HepG2 (cell line): ENCODE results near the gene TENT4B. TPM values are rescaled to one million over a fixed set of nuclear protein-coding genes. Genes with fewer than 3 reads are reported as not detected.

Experiments used
- ATAC-seq: fragments of 200-7000 bp; cut with Tn5 transposase; 3 replicates; pipeline ENCODE4 v1.9.1; 2020; ENCODE audit warnings: mild to moderate bottlenecking, moderate library complexity
- BruUV-seq: library from RNA; stranded (reverse); fragments of 400-500 nt; replicated peaks from 2 replicates; lab custom pipeline; 2021; lab: Mats Ljungman, UMichigan
- CTCF ChIA-PET: fragments of 300-600 bp; formaldehyde crosslinking; extraction: SDS; loops from one replicate; lab custom pipeline; 2021; ENCODE audit warnings: low total read pairs, inconsistent platforms, low intra/inter-chr PET ratio; lab: Yijun Ruan, JAX
- POLR2A ChIA-PET: fragments of 350-600 bp; sonication (Branson Sonifier 250); formaldehyde crosslinking; loops from one replicate; lab custom pipeline; 2020; ENCODE audit warnings: antibody characterized with exemption, inconsistent platforms; lab: Yijun Ruan, JAX
- DNase-seq: peaks from one replicate; pipeline ENCODE4 v3.0.0-alpha.2; 2015; ENCODE audit warnings: low spot score
- FAIRE-seq: peaks from 3 replicates; lab custom pipeline; 2011; peaks lifted over from hg19 to GRCh38; lab: Jason Lieb, UNC
- H2AFZ ChIP-seq: one replicate; pipeline ENCODE4 v1.6.1; 2011; ENCODE audit warnings: low read length, inconsistent platforms
- H3K27ac ChIP-seq: fragments of 300-600 bp; 3 replicates; pipeline ENCODE4 v1.8.0; 2011; ENCODE audit warnings: mixed run types, mild to moderate bottlenecking, mixed read lengths, low read length, inconsistent platforms; ENCODE audit not compliant: insufficient read depth; ENCODE audit errors: extremely low read length
- H3K27me3 ChIP-seq, 2 experiments: fragments of 200-600 bp in 1 of 2; 2 replicates in 1 of 2; 3 replicates in 1 of 2; pipeline versions ENCODE4 v1.6.0 to v1.8.0; 2011; ENCODE audit warnings: low read length in 2 of 2, mild to moderate bottlenecking in 2 of 2, moderate library complexity in 2 of 2, inconsistent platforms in 1 of 2; ENCODE audit not compliant: insufficient read depth in 2 of 2, control insufficient read depth in 1 of 2
- H3K36me3 ChIP-seq, 2 experiments: fragments of 200-600 bp in 1 of 2; replicated peaks in 1 of 2; 2 replicates in 1 of 2; 3 replicates in 1 of 2; pipeline versions ENCODE4 v1.5.1 to v1.8.0; 2011; ENCODE audit warnings: low read length in 2 of 2, inconsistent platforms in 1 of 2; ENCODE audit not compliant: insufficient read depth in 2 of 2, control insufficient read depth in 1 of 2
- H3K4me1 ChIP-seq: 2 replicates; pipeline ENCODE4 v1.5.1; 2012; ENCODE audit warnings: low read length, inconsistent platforms; ENCODE audit not compliant: insufficient read depth
- H3K4me2 ChIP-seq: 2 replicates; pipeline ENCODE4 v1.6.0; 2011; ENCODE audit warnings: low read depth, low read length, inconsistent platforms
- H3K4me3 ChIP-seq, 3 experiments: fragments of 200-600 bp in 1 of 3; sonication (generic), shearing (Covaris generic) in 1 of 3; replicated peaks in 1 of 3; 2 replicates each; pipeline ENCODE4 v1.5.1; 2011 to 2016; ENCODE audit warnings: low read length in 3 of 3, inconsistent platforms in 2 of 3, low read depth in 2 of 3, mild to moderate bottlenecking in 2 of 3, control low read depth in 1 of 3, mixed read lengths in 1 of 3; ENCODE audit not compliant: insufficient read depth in 1 of 3
- H3K79me2 ChIP-seq: one replicate; pipeline ENCODE4 v1.6.1; 2011; ENCODE audit warnings: low read length, inconsistent platforms; ENCODE audit not compliant: insufficient read depth
- H3K9ac ChIP-seq: 2 replicates; pipeline ENCODE4 v1.6.0; 2011; ENCODE audit warnings: mild to moderate bottlenecking, low read depth, low read length, inconsistent platforms; ENCODE audit not compliant: insufficient read depth
- H3K9me3 ChIP-seq: 2 replicates; pipeline ENCODE4 v1.5.1; 2012; ENCODE audit warnings: mild to moderate bottlenecking, low read length
- H4K20me1 ChIP-seq: 2 replicates; pipeline ENCODE4 v1.6.0; 2011; ENCODE audit warnings: inconsistent platforms, mild to moderate bottlenecking, low read length, moderate library complexity; ENCODE audit not compliant: insufficient read depth
- CBFB ChIP-seq: sonication (generic); formaldehyde crosslinking; IDR thresholded peaks from 2 replicates; pipeline ENCODE4 v1.4.0; 2020; ENCODE audit warnings: missing genetic modification reagents
- ZNF24 ChIP-seq: fragments of 450-650 bp; IDR thresholded peaks from 2 replicates; pipeline ENCODE4 v1.6.1; 2017; ENCODE audit warnings: antibody characterized with exemption, mild to moderate bottlenecking
- ZNF260 ChIP-seq: sonication (generic); formaldehyde crosslinking; IDR thresholded peaks from 2 replicates; pipeline ENCODE4 v1.4.0; 2020; ENCODE audit warnings: missing genetic modification reagents, low read depth, mild to moderate bottlenecking, borderline replicate concordance
- WGBS: methylation state at CpG from one replicate; pipeline ENCODE4 v1.1.6; 2017; ENCODE audit warnings: low lambda C conversion rate; 5-methylcytosine and 5-hydroxymethylcytosine counted together
- in situ Hi-C: cut with HindIII; loops from 2 replicates; pipeline ENCODE4 v1.10.0; 2017; ENCODE audit warnings: low pct_unique_long_range_greater_than_20kb; ENCODE audit not compliant: extremely low pct_ligation_motif_present
- intact Hi-C: fragments of 100-400 bp; cut with micrococcal nuclease; formaldehyde crosslinking; loops from one replicate; pipeline ENCODE4 v1.10.0; 2022; ENCODE audit not compliant: unreplicated experiment
- polyA plus RNA-seq, 8 experiments: library from polyadenylated mRNA; depleted of rRNA in 3 of 8; stranded (reverse) in 7 of 8; unstranded in 1 of 8; fragments of >200 nt; fragmentation: Illumina TruSeq in 4 of 8; extraction: Trizol in 4 of 8; gene quantifications; 2 replicates each; pipeline versions ENCODE4 v1.2.1 to v1.2.3, GENCODE V29; 2011 to 2016; ENCODE audit warnings: low read depth in 4 of 8, missing spikeins in 1 of 8, mixed read lengths in 1 of 8; ENCODE audit not compliant: insufficient read depth in 1 of 8
- total RNA-seq, 5 experiments: library from RNA; depleted of rRNA; stranded (reverse); fragments of >200 nt; fragmentation: Illumina TruSeq; extraction: Trizol; gene quantifications; 2 replicates each; pipeline ENCODE4 v1.2.3, GENCODE V29; 2016; ENCODE audit warnings: low read depth in 1 of 5
- TF ChIP-seq, protein P1 (sequence below): sonication (generic); formaldehyde crosslinking; IDR thresholded peaks from 2 replicates; pipeline ENCODE4 v1.4.0; 2020; ENCODE audit warnings: missing genetic modification reagents
- TF ChIP-seq, protein P2 (sequence below): sonication (generic); formaldehyde crosslinking; IDR thresholded peaks from 2 replicates; pipeline ENCODE4 v1.4.0; 2020; ENCODE audit warnings: low read depth, mild to moderate bottlenecking, missing genetic modification reagents
- TF ChIP-seq, protein P3 (sequence below): sonication (generic); formaldehyde crosslinking; IDR thresholded peaks from 2 replicates; pipeline ENCODE4 v1.5.0; 2020; ENCODE audit warnings: missing genetic modification reagents

TENT4B gene
- total and polyA plus RNA-seq, 2 of the 13 experiments (the other 11 are each of a cell fraction or from before 2014, with no cell fraction given), result 15.0 to 32.8 TPM

DNA sequence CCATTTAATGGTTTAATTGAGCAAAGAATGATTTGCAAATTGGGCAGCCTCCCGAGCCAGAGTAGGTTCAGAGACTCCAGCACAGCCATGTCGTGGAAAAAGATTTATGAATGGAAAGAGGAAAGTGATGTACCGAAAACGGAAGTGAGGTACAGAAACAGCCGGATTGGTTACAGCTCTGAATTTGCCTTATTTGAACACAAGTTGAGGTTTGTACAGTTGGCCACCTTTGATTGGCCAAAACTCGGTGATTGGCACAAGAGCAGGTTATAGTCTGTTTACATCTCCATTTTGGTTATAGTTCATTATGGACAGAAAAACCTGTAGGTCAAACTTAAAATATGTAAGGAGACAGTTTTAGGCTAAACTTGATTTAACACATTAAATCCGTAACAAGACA is 44.5 kb downstream of the TENT4B start:
- Histone ChIP-seq H2AFZ (no peak overlapping the region), H3K27me3 (no peaks in the 10 kb centered on the region), H3K9me3 (no peaks in the 10 kb centered on the region), H3K4me2 (no peak overlapping the region), H4K20me1 (0 out of 2 replicates have a peak, but pooled peaks cover 3% of the 10 kb centered on the region), H3K27ac (no peak overlapping the region), H3K36me3 (no peaks in the 10 kb centered on the region; a peak in 1 of 5 replicates), H3K4me3 (no peak overlapping the region), H3K9ac (no peak overlapping the region), H3K4me1 (peaks cover 38% of the 10 kb centered on the region), H3K79me2 (peaks cover 82% of the 10 kb centered on the region)
- ATAC-seq (no peak), DNase-seq (no peak), FAIRE-seq (no peak)
- TF ChIP-seq, protein P1, sequence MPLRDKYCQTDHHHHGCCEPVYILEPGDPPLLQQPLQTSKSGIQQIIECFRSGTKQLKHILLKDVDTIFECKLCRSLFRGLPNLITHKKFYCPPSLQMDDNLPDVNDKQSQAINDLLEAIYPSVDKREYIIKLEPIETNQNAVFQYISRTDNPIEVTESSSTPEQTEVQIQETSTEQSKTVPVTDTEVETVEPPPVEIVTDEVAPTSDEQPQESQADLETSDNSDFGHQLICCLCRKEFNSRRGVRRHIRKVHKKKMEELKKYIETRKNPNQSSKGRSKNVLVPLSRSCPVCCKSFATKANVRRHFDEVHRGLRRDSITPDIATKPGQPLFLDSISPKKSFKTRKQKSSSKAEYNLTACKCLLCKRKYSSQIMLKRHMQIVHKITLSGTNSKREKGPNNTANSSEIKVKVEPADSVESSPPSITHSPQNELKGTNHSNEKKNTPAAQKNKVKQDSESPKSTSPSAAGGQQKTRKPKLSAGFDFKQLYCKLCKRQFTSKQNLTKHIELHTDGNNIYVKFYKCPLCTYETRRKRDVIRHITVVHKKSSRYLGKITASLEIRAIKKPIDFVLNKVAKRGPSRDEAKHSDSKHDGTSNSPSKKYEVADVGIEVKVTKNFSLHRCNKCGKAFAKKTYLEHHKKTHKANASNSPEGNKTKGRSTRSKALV, result no peak
- TF ChIP-seq CBFB (CRISPR knock-in tag) (no peak), ZNF260 (CRISPR knock-in tag) (no peak), ZNF24 (no peak)
- TF ChIP-seq, protein P2, sequence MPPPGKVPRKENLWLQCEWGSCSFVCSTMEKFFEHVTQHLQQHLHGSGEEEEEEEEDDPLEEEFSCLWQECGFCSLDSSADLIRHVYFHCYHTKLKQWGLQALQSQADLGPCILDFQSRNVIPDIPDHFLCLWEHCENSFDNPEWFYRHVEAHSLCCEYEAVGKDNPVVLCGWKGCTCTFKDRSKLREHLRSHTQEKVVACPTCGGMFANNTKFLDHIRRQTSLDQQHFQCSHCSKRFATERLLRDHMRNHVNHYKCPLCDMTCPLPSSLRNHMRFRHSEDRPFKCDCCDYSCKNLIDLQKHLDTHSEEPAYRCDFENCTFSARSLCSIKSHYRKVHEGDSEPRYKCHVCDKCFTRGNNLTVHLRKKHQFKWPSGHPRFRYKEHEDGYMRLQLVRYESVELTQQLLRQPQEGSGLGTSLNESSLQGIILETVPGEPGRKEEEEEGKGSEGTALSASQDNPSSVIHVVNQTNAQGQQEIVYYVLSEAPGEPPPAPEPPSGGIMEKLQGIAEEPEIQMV (CRISPR knock-in tag), result no peak
- TF ChIP-seq, protein P3, sequence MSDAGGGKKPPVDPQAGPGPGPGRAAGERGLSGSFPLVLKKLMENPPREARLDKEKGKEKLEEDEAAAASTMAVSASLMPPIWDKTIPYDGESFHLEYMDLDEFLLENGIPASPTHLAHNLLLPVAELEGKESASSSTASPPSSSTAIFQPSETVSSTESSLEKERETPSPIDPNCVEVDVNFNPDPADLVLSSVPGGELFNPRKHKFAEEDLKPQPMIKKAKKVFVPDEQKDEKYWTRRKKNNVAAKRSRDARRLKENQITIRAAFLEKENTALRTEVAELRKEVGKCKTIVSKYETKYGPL (CRISPR knock-in tag), result no peak
- in situ Hi-C loops, result no loop called here
- intact Hi-C loops, result no loop called here
- WGBS, result 98% methylated on average over 7 of the region's 7 CpGs
- POLR2A ChIA-PET, result no interaction called here
- CTCF ChIA-PET, result no interaction called here
- BruUV-seq, result no TSS peak
